HG02973 (cell line): ENCODE measurements around the gene UQCRH.
"Not testable (repeated sequence)": the region's sequence is repeated elsewhere in the genome, so short reads cannot be mapped to it uniquely, and the experiment has no call there.

Experiments used
- ATAC-seq: cut with Tn5 transposase; IDR thresholded peaks from one replicate; pipeline ENCODE4 v1.9.1; 2021; ENCODE audit warnings: moderate library complexity; ENCODE audit not compliant: unreplicated experiment

UQCRH gene

GRCh38 chr1:46298387-46298786 lies 5.1 kb upstream of the UQCRH start:
- no peak for ATAC-seq

GRCh38 chr1:46300673-46301405 lies 2.7 kb upstream of the UQCRH start:
- ATAC-seq = no peak

- no peak for ATAC-seq
Measured at GRCh38 chr1:46301406-46301807, 2.1 kb upstream of the UQCRH start.

- ATAC-seq = no peak
Measured at GRCh38 chr1:46301808-46302640, 1.5 kb upstream of the UQCRH start.

GRCh38 chr1:46302641-46303037 lies 859 bp upstream of the UQCRH start:
- peak; percentile 4 for ATAC-seq

GRCh38 chr1:46303872-46304326 lies 401 bp downstream of the UQCRH start:
- ATAC-seq = no peak

GRCh38 chr1:46306159-46306530 lies 2.6 kb downstream of the UQCRH start:
- ATAC-seq = no peak

- no peak for ATAC-seq
Measured at GRCh38 chr1:46309401-46310159, 6.1 kb downstream of the UQCRH start.

- no peak for ATAC-seq
Measured at GRCh38 chr1:46310321-46310720, 6.8 kb downstream of the UQCRH start.

- no peak for ATAC-seq
Measured at GRCh38 chr1:46315669-46316403, 12.3 kb downstream of the UQCRH start.

- ATAC-seq = no peak
Measured at GRCh38 chr1:46317323-46317722, 13.8 kb downstream of the UQCRH start.

GRCh38 chr1:46319301-46319700 lies 15.8 kb downstream of the UQCRH start:
- ATAC-seq = not testable (repeated sequence)

GRCh38 chr1:46319960-46320914 lies 16.7 kb downstream of the UQCRH start:
- ATAC-seq = not testable (repeated sequence)

GRCh38 chr1:46322191-46322590 lies 18.7 kb downstream of the UQCRH start:
- ATAC-seq = not testable (repeated sequence)

GRCh38 chr1:46325285-46326076 lies 22.0 kb downstream of the UQCRH start:
- peak; percentile 48 for ATAC-seq

- ATAC-seq = not testable (repeated sequence)
Measured at GRCh38 chr1:46328182-46328581, 24.7 kb downstream of the UQCRH start.

- not testable (repeated sequence) for ATAC-seq
Measured at GRCh38 chr1:46329807-46330206, 26.3 kb downstream of the UQCRH start.

- not testable (repeated sequence) for ATAC-seq
Measured at GRCh38 chr1:46330381-46330780, 26.9 kb downstream of the UQCRH start.
